Neural cell (in vitro differentiated cells): ENCODE measurements around the gene SPTBN1. TPM values are rescaled to one million over a fixed set of nuclear protein-coding genes. Genes with fewer than 3 reads are reported as not detected.

ENCODE experiments used
- H2AFZ ChIP-seq: fragments of 200-600, 300-800 bp; sonication (generic), shearing (Covaris generic); 2 replicates; pipeline ENCODE4 v1.6.0; 2014; ENCODE audit warnings: low read depth, mild to moderate bottlenecking, antibody characterized with exemption, low read length, moderate library complexity
- H3F3A ChIP-seq: fragments of 200-600 bp; shearing (Covaris generic); 2 replicates; pipeline ENCODE4 v1.6.1; 2016; ENCODE audit warnings: mild to moderate bottlenecking, moderate library complexity, mixed read lengths, antibody characterized with exemption, low read length; ENCODE audit not compliant: insufficient read depth, poor library complexity, severe bottlenecking
- H3K27ac ChIP-seq: fragments of 200-600, 300-800 bp; sonication (generic), shearing (Covaris generic); 2 replicates; pipeline ENCODE4 v1.5.1; 2014; ENCODE audit warnings: mild to moderate bottlenecking, low read length, moderate library complexity
- H3K27me3 ChIP-seq: fragments of 300-800, 200-600 bp; sonication (generic), shearing (Covaris generic); 2 replicates; pipeline ENCODE4 v1.6.0; 2014; ENCODE audit warnings: mild to moderate bottlenecking, low read depth, low read length, moderate library complexity; ENCODE audit not compliant: insufficient read depth
- H3K36me3 ChIP-seq: fragments of 300-800, 200-600 bp; sonication (generic), shearing (Covaris generic); 2 replicates; pipeline ENCODE4 v1.5.1; 2014; ENCODE audit warnings: mild to moderate bottlenecking, antibody characterized with exemption, low read length, moderate library complexity; ENCODE audit not compliant: insufficient read depth
- H3K4me2 ChIP-seq: fragments of 300-800, 200-600 bp; sonication (generic), shearing (Covaris generic); 2 replicates; pipeline ENCODE4 v1.6.0; 2014; ENCODE audit warnings: mild to moderate bottlenecking, low read length
- H3K4me3 ChIP-seq: fragments of 300-800, 200-600 bp; sonication (generic), shearing (Covaris generic); 2 replicates; pipeline ENCODE4 v1.5.1; 2014; ENCODE audit warnings: mild to moderate bottlenecking, low read length, moderate library complexity
- H3K79me2 ChIP-seq: fragments of 200-600 bp; shearing (Covaris generic); replicated peaks from 2 replicates; pipeline ENCODE4 v1.6.0; 2014; ENCODE audit warnings: mild to moderate bottlenecking, low read length, moderate library complexity; ENCODE audit not compliant: insufficient read depth
- H3K9ac ChIP-seq: fragments of 300-800, 200-600 bp; sonication (generic), shearing (Covaris generic); 2 replicates; pipeline ENCODE4 v1.6.1; 2016; ENCODE audit warnings: mild to moderate bottlenecking, low read length, mixed read lengths
- H3K9me2 ChIP-seq: fragments of 200-600 bp; shearing (Covaris generic); 2 replicates; pipeline ENCODE4 v1.6.1; 2016; ENCODE audit warnings: mild to moderate bottlenecking, low read length, mixed read lengths; ENCODE audit not compliant: insufficient read depth
- H3K9me3 ChIP-seq: fragments of 200-600, 300-800 bp; sonication (generic), shearing (Covaris generic); 2 replicates; pipeline ENCODE4 v1.6.1; 2016; ENCODE audit warnings: mild to moderate bottlenecking, mixed run types, low read length, moderate library complexity, mixed read lengths
- H4K20me1 ChIP-seq: fragments of 200-600 bp; shearing (Covaris generic); 2 replicates; pipeline ENCODE4 v1.6.1; 2016; ENCODE audit warnings: mild to moderate bottlenecking, mixed run types; ENCODE audit not compliant: insufficient read depth
- EP300 ChIP-seq: fragments of 450-650 bp; conservative IDR thresholded peaks from 2 replicates; pipeline ENCODE4 v1.6.1; 2014; ENCODE audit warnings: antibody characterized with exemption, mild to moderate bottlenecking, moderate library complexity; ENCODE audit not compliant: poor library complexity, severe bottlenecking
- EZH2 ChIP-seq: fragments of 200-600, 300-800 bp; shearing (Covaris generic), sonication (generic); IDR thresholded peaks from 2 replicates; pipeline ENCODE4 v1.6.1; 2014; ENCODE audit warnings: antibody characterized with exemption, low read length, borderline replicate concordance, mild to moderate bottlenecking; ENCODE audit not compliant: insufficient read depth, poor library complexity, severe bottlenecking
- MXI1 ChIP-seq: fragments of 450-650 bp; conservative IDR thresholded peaks from 2 replicates; pipeline ENCODE4 v1.6.1; 2014; ENCODE audit warnings: antibody characterized with exemption, mild to moderate bottlenecking; ENCODE audit not compliant: poor library complexity, severe bottlenecking
- POLR2AphosphoS5 ChIP-seq: IDR thresholded peaks from 2 replicates; pipeline ENCODE4 v1.6.1; 2012
- RAD21 ChIP-seq: fragments of 450-650 bp; conservative IDR thresholded peaks from 2 replicates; pipeline ENCODE4 v1.6.1; 2014; ENCODE audit warnings: antibody characterized with exemption, mild to moderate bottlenecking, moderate library complexity
- SMC3 ChIP-seq: fragments of 450-650 bp; conservative IDR thresholded peaks from 2 replicates; pipeline ENCODE4 v1.6.1; 2014; ENCODE audit warnings: antibody characterized with exemption, mild to moderate bottlenecking, moderate library complexity; ENCODE audit not compliant: poor library complexity
- TAF1 ChIP-seq: IDR thresholded peaks from 2 replicates; pipeline ENCODE4 v1.6.1; 2012; ENCODE audit warnings: low read depth
- polyA plus RNA-seq: library from polyadenylated mRNA; depleted of rRNA; stranded (reverse); fragments of >200 nt; gene quantifications from 2 replicates; pipeline ENCODE4 v1.2.3, GENCODE V29; 2014
- TF ChIP-seq, protein P1 (sequence below): IDR thresholded peaks from 2 replicates; pipeline ENCODE4 v1.6.1; 2012; ENCODE audit warnings: borderline replicate concordance
- TF ChIP-seq, protein P2 (sequence below): fragments of 450-650 bp; IDR thresholded peaks from 2 replicates; pipeline ENCODE4 v1.5.1; 2014; ENCODE audit warnings: antibody characterized with exemption, mild to moderate bottlenecking, moderate library complexity; ENCODE audit not compliant: poor library complexity, severe bottlenecking

Gene SPTBN1
- polyA plus RNA-seq, 1 donor from 2014 or later, result 92.1 TPM

DNA sequence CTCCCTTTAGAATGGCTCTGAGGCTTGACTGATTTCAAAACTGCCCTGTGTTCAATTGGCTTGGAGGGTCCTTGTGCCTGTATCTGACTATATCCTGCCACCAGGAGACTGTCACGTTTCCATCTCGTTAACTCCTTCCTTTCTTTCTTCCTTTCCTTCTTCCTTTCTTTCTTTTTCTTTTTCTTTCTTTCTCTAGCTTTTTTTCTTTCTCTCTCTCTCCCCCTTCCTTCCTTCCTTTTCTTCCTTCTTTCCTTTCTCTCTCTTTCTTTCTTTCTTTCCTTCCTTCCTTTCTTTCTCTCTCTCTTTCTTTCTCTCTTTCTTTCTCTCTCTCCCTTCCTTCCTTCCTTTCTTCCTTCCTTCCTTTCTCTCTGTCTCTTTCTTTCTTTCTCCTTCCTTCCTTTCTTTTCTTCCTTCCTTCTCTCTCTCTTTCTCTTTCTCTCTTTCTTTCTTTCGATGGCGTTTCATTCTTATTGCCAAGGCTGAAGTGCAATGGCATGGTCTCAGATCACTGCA, 229.2 kb downstream of the SPTBN1 start:
- no peak overlapping the region for H3K4me3 ChIP-seq
- H3K27ac ChIP-seq, result no peak overlapping the region
- no peak for TF ChIP-seq SMC3
- no peak for TF ChIP-seq TAF1
- no peak for TF ChIP-seq EP300
- no peak for TF ChIP-seq RAD21
- no peak for TF ChIP-seq MXI1
- TF ChIP-seq, protein P1, sequence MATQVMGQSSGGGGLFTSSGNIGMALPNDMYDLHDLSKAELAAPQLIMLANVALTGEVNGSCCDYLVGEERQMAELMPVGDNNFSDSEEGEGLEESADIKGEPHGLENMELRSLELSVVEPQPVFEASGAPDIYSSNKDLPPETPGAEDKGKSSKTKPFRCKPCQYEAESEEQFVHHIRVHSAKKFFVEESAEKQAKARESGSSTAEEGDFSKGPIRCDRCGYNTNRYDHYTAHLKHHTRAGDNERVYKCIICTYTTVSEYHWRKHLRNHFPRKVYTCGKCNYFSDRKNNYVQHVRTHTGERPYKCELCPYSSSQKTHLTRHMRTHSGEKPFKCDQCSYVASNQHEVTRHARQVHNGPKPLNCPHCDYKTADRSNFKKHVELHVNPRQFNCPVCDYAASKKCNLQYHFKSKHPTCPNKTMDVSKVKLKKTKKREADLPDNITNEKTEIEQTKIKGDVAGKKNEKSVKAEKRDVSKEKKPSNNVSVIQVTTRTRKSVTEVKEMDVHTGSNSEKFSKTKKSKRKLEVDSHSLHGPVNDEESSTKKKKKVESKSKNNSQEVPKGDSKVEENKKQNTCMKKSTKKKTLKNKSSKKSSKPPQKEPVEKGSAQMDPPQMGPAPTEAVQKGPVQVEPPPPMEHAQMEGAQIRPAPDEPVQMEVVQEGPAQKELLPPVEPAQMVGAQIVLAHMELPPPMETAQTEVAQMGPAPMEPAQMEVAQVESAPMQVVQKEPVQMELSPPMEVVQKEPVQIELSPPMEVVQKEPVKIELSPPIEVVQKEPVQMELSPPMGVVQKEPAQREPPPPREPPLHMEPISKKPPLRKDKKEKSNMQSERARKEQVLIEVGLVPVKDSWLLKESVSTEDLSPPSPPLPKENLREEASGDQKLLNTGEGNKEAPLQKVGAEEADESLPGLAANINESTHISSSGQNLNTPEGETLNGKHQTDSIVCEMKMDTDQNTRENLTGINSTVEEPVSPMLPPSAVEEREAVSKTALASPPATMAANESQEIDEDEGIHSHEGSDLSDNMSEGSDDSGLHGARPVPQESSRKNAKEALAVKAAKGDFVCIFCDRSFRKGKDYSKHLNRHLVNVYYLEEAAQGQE, result no peak
- TF ChIP-seq, protein P2, sequence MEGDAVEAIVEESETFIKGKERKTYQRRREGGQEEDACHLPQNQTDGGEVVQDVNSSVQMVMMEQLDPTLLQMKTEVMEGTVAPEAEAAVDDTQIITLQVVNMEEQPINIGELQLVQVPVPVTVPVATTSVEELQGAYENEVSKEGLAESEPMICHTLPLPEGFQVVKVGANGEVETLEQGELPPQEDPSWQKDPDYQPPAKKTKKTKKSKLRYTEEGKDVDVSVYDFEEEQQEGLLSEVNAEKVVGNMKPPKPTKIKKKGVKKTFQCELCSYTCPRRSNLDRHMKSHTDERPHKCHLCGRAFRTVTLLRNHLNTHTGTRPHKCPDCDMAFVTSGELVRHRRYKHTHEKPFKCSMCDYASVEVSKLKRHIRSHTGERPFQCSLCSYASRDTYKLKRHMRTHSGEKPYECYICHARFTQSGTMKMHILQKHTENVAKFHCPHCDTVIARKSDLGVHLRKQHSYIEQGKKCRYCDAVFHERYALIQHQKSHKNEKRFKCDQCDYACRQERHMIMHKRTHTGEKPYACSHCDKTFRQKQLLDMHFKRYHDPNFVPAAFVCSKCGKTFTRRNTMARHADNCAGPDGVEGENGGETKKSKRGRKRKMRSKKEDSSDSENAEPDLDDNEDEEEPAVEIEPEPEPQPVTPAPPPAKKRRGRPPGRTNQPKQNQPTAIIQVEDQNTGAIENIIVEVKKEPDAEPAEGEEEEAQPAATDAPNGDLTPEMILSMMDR, result no peak
- TF ChIP-seq POLR2AphosphoS5, result no peak
- TF ChIP-seq EZH2, result no peak
- H2AFZ ChIP-seq, result no peak overlapping the region
- H3F3A ChIP-seq, result no peaks in the 10 kb centered on the region
- no peaks in the 10 kb centered on the region for H3K9me2 ChIP-seq
- no peak overlapping the region for H3K4me2 ChIP-seq
- H3K27me3 ChIP-seq, result no peaks in the 10 kb centered on the region
- no peaks in the 10 kb centered on the region for H3K9me3 ChIP-seq
- H3K79me2 ChIP-seq, result no peaks in the 10 kb centered on the region
- no peaks in the 10 kb centered on the region for H3K36me3 ChIP-seq
- no peaks in the 10 kb centered on the region for H4K20me1 ChIP-seq
- H3K9ac ChIP-seq, result no peak overlapping the region

DNA sequence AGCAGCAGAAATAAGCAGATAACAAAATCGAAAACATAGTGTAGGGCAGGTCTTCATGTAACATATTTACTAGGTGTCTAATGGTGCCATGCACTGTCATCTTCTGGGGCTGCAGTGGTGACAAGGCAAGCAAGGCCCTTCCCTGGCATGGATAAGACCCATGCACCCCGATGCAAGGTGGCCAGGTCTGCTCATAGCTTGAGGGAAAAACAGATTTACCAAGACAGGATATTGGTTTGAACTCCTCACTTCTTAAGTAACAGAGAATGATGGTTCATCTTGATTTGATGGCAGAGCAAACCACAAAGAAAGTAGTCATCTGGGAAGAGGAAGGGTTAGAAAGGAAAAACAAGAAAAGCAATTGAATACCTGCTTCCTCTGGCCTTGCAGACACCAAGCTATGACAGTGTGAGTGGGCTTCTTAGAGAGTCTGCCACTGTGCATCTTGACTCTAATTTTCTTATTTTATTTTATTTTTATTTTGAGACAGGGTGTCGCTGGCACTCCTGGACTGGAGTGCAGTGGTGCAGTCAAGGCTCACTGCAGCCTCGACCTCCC, 231.5 kb downstream of the SPTBN1 start:
- Histone ChIP-seq H3K27ac (no peak overlapping the region), H3K9me3 (no peaks in the 10 kb centered on the region), H3K9me2 (no peaks in the 10 kb centered on the region), H3K9ac (no peak overlapping the region), H3K27me3 (no peaks in the 10 kb centered on the region), H3K4me2 (no peak overlapping the region), H3K79me2 (no peaks in the 10 kb centered on the region), H2AFZ (no peak overlapping the region), H3F3A (no peaks in the 10 kb centered on the region), H4K20me1 (no peaks in the 10 kb centered on the region), H3K36me3 (no peaks in the 10 kb centered on the region), H3K4me3 (no peak overlapping the region)
- no peak for TF ChIP-seq RAD21
- TF ChIP-seq SMC3, result no peak
- TF ChIP-seq, protein P2, result no peak
- TF ChIP-seq TAF1, result no peak
- TF ChIP-seq EP300, result no peak
- TF ChIP-seq POLR2AphosphoS5, result no peak
